ENCODE results near the gene TAC4. TPM values are rescaled to one million over a fixed set of nuclear protein-coding genes. Genes with fewer than 3 reads are reported as not detected.

TAC4 gene
- total RNA-seq, 1 experiment from 2014 or later: not detected

GRCh38 chr17:49861150-49861884 is 13.4 kb upstream of the TAC4 start:
- peak; percentile 93 for DNase-seq
- H3K27me3 ChIP-seq (ENCODE audit: control insufficient read depth, insufficient read depth, low read length): 0 out of 2 replicates have a peak, but pooled peaks cover 2% of the 10 kb centered on the region
- no peak overlapping the region for H3K4me3 ChIP-seq (ENCODE audit: insufficient read depth, low read depth, low read length)
- no peaks in the 10 kb centered on the region for H3K36me3 ChIP-seq (replicated peaks; ENCODE audit: control insufficient read depth, insufficient read depth, low read length)

DNA sequence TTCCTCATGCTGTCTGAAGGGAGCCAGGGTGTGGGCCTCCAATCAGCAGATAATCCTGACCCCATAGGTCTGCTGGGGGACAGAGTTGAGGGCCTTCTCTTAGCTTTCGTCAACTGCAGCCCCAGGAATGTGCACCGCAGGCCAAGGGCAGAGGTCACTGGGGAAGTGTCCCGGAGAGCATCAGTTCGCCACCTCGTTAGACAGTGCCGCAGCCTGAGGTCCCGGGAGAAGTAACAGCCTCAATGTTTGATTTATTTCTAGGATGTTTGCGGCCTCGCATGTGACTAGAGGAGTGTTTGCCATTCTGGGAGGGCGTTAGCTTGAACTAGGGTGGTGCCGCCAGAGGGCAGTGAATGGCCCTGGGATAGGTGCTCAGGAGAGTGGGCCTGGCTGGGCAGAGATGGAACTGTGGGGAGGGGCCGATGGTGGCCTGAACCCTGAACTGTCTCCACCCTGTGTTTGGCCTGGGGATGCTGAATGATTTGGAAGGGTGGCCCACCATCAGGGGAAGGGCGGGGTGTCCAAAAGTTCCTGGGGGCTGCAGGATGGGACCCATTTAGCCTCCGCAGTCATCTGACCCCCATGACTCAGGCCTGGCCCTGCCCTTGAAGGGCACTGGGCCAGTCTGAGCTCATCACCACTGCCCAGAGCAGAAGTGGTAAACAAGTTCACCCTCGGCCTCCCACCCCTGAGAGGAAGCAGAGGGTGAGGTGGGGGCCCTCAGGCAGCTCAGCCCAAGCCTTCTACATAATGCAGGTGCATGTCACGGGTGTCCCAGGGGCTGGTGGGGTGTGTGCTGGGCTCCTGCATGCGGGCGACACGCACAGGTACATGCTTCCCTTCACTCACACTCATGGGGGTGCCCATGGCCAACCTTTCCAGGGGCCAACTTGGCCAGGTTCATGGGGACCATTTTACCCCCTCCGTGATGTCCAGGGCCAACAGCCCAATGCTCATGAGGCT is 12.4 kb upstream of the TAC4 start:
- DNase-seq: peak; percentile 80
- Histone ChIP-seq H3K4me3 (ENCODE audit: insufficient read depth, low read depth, low read length) (no peak overlapping the region), H3K27me3 (ENCODE audit: control insufficient read depth, insufficient read depth, low read length) (0 out of 2 replicates have a peak, but pooled peaks cover 2% of the 10 kb centered on the region), H3K36me3 (replicated peaks; ENCODE audit: control insufficient read depth, insufficient read depth, low read length) (no peaks in the 10 kb centered on the region)

DNA sequence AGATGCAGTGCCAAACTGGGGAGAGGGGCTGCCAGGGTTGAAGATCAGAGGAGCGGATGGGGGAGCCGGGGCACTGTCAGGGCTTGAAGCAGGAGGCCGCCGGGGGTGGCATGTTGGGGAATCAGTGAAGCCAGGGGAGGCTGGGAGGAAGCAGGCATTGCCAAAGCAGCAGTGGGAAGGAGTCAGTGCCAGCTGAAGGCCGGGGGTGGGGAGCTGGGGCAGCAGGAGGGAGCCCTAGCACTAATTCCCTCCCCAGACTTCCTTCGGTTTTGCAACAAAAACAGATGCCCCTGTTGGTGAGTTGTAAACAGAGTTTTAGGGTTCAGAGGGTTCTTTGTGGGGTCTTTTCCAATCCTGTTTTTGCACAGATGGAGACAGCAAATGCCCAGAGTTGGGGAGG is 10.9 kb upstream of the TAC4 start:
- DNase-seq: no peak
- Histone ChIP-seq H3K4me3 (ENCODE audit: insufficient read depth, low read depth, low read length) (no peak overlapping the region), H3K27me3 (ENCODE audit: control insufficient read depth, insufficient read depth, low read length) (0 out of 2 replicates have a peak, but pooled peaks cover 2% of the 10 kb centered on the region), H3K36me3 (replicated peaks; ENCODE audit: control insufficient read depth, insufficient read depth, low read length) (no peaks in the 10 kb centered on the region)

- peaks cover 21% of the 10 kb centered on the region for H3K27me3 ChIP-seq (ENCODE audit: control insufficient read depth, insufficient read depth, low read length)
- no peak for DNase-seq
- H3K4me3 ChIP-seq (ENCODE audit: insufficient read depth, low read depth, low read length): no peak overlapping the region
- H3K36me3 ChIP-seq (replicated peaks; ENCODE audit: control insufficient read depth, insufficient read depth, low read length): no peaks in the 10 kb centered on the region
Measured at GRCh38 chr17:49854126-49854525, 6.3 kb upstream of the TAC4 start.

GRCh38 chr17:49853470-49854015 is 5.7 kb upstream of the TAC4 start:
- no peaks in the 10 kb centered on the region for H3K36me3 ChIP-seq (replicated peaks; ENCODE audit: control insufficient read depth, insufficient read depth, low read length)
- DNase-seq: no peak
- peaks cover 21% of the 10 kb centered on the region for H3K27me3 ChIP-seq (ENCODE audit: control insufficient read depth, insufficient read depth, low read length)
- no peak overlapping the region for H3K4me3 ChIP-seq (ENCODE audit: insufficient read depth, low read depth, low read length)

GRCh38 chr17:49851387-49852291 is 3.8 kb upstream of the TAC4 start:
- H3K36me3 ChIP-seq (replicated peaks; ENCODE audit: control insufficient read depth, insufficient read depth, low read length): peaks cover 3% of the 10 kb centered on the region
- peak; percentile 93 for DNase-seq
- peaks cover 21% of the 10 kb centered on the region for H3K27me3 ChIP-seq (ENCODE audit: control insufficient read depth, insufficient read depth, low read length)
- H3K4me3 ChIP-seq (ENCODE audit: insufficient read depth, low read depth, low read length): peak overlapping the region; percentile 54

- peak; percentile 80 for DNase-seq
- peak overlapping the region; percentile 54 for H3K4me3 ChIP-seq (ENCODE audit: insufficient read depth, low read depth, low read length)
- H3K27me3 ChIP-seq (ENCODE audit: control insufficient read depth, insufficient read depth, low read length): peaks cover 21% of the 10 kb centered on the region
- peaks cover 8% of the 10 kb centered on the region for H3K36me3 ChIP-seq (replicated peaks; ENCODE audit: control insufficient read depth, insufficient read depth, low read length)
Measured at GRCh38 chr17:49850772-49851386, 3.0 kb upstream of the TAC4 start.

DNA sequence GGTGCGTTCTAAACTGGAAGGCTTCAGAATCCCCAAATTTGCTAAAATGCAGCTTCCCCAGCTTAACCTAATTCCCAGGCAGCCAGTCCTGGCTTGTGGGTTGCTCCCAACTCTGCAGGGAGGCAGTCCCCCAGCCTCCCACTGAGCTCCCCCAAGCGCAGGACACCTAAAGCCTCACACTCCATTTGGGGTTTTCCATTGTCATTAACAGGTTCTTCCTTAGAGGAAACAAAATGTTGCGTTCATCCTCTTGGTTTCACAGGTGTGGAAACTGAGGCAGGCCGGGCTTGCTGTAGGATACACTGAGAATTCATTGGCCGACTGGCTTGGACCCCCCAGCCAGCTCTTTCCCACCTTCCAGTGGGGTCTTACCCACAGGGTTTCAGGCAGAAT is 2.3 kb upstream of the TAC4 start:
- Histone ChIP-seq H3K4me3 (ENCODE audit: insufficient read depth, low read depth, low read length) (no peak overlapping the region), H3K36me3 (replicated peaks; ENCODE audit: control insufficient read depth, insufficient read depth, low read length) (peaks cover 10% of the 10 kb centered on the region), H3K27me3 (ENCODE audit: control insufficient read depth, insufficient read depth, low read length) (peaks cover 21% of the 10 kb centered on the region)
- DNase-seq: no peak

DNA sequence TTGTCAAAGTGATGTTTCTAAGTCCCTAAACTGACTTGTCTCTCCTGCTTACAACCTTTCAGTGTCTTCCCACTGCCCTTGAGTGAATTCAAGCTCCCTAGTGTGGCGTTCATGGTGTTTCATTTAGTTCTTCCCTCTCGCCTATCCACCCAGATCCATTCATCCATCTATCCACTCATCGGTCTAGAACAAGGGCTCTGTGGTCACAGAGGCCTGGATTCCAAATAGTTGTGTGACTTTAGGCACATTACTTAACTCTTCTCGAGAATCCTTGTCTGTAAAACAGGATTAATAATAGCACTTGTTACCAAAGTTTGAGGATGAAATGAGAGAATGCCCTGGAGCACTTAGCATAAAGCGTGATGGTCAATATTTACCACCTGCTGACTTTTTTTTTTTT is 870 bp upstream of the TAC4 start:
- DNase-seq: peak; percentile 6
- Histone ChIP-seq H3K27me3 (ENCODE audit: control insufficient read depth, insufficient read depth, low read length) (peaks cover 21% of the 10 kb centered on the region), H3K4me3 (ENCODE audit: insufficient read depth, low read depth, low read length) (no peak overlapping the region), H3K36me3 (replicated peaks; ENCODE audit: control insufficient read depth, insufficient read depth, low read length) (peaks cover 14% of the 10 kb centered on the region)

GRCh38 chr17:49846938-49847712 is 744 bp downstream of the TAC4 start:
- no peak for DNase-seq
- H3K27me3 ChIP-seq (ENCODE audit: control insufficient read depth, insufficient read depth, low read length): peaks cover 19% of the 10 kb centered on the region
- peaks cover 14% of the 10 kb centered on the region for H3K36me3 ChIP-seq (replicated peaks; ENCODE audit: control insufficient read depth, insufficient read depth, low read length)
- H3K4me3 ChIP-seq (ENCODE audit: insufficient read depth, low read depth, low read length): no peak overlapping the region

DNA sequence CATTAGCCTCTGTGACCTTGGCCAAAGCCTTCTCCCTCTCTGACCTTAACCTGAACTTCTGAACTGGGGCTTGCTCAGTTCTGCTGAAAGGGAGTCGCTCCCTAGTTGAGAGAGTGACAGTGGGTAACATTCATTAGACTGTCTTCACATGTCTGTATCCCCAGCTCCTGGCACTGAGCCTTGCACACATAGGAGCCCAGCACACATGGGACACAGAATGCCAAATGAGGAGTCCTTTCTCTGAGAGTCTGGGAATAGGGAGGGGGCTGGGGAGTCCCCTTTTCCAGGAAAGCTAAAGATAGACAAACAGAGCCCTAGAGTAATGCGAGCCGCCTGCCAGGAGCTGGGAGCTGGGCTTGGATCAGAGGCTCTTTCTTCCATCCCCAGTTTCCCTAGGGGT is 2.5 kb downstream of the TAC4 start:
- DNase-seq: peak; percentile 19
- H3K4me3 ChIP-seq (ENCODE audit: insufficient read depth, low read depth, low read length): no peak overlapping the region
- H3K36me3 ChIP-seq (replicated peaks; ENCODE audit: control insufficient read depth, insufficient read depth, low read length): peaks cover 14% of the 10 kb centered on the region
- peaks cover 5% of the 10 kb centered on the region for H3K27me3 ChIP-seq (ENCODE audit: control insufficient read depth, insufficient read depth, low read length)

- peaks cover 14% of the 10 kb centered on the region for H3K36me3 ChIP-seq (replicated peaks; ENCODE audit: control insufficient read depth, insufficient read depth, low read length)
- DNase-seq: peak; percentile 84
- H3K4me3 ChIP-seq (ENCODE audit: insufficient read depth, low read depth, low read length): no peak overlapping the region
- no peaks in the 10 kb centered on the region for H3K27me3 ChIP-seq (ENCODE audit: control insufficient read depth, insufficient read depth, low read length)
Measured at GRCh38 chr17:49843774-49844350, 4.0 kb downstream of the TAC4 start.

DNA sequence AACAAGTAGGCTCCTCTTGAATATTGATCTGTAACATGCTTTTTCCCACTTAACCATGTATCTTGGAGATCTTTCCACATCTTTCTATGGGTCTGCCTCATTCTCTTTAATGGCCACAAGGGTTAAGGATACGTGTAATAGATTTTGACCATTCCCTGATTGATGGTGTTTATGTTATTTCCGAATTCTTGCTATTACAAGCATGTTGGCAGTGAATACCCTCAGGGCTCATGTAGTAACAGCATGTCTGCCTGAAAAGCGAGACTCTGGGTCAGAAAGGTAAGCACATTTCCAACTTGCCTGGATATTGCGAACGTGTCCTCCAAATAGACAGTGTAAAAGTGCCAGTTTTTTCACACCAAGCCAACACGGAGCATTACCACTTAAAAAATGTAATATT is 5.0 kb downstream of the TAC4 start:
- DNase-seq: no peak
- Histone ChIP-seq H3K27me3 (ENCODE audit: control insufficient read depth, insufficient read depth, low read length) (no peaks in the 10 kb centered on the region), H3K4me3 (ENCODE audit: insufficient read depth, low read depth, low read length) (no peak overlapping the region), H3K36me3 (replicated peaks; ENCODE audit: control insufficient read depth, insufficient read depth, low read length) (peaks cover 14% of the 10 kb centered on the region)
